ENCODE measurements around the gene FBXO31. TPM values are rescaled to one million over a fixed set of nuclear protein-coding genes. Genes with fewer than 3 reads are reported as not detected.

FBXO31 gene
- total and polyA plus RNA-seq, 2 experiments from 2014 or later = 19.3 to 31.0 TPM

DNA sequence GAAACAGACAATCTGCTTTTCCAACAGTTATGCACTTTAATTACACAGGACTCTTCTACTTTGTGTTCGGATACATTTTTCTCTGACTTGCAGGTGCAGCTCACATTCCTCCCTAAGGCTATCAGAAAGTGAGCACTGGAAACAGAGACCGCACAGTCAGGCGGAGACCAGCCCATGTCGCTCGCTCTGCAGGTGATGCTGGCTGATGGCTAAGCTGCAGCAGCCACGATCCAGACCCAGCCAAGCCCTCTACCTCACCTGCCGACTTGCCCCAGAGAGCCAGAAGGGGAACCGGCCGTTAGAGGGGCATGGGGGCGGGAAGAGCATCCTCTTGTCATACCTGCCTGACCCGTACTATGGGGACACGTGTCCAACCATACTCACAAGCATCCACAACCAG is 42.4 kb upstream of the FBXO31 start:
- H3K4me3 ChIP-seq = no peak overlapping the region
- peaks cover 61% of the 10 kb centered on the region for H3K79me2 ChIP-seq (ENCODE audit: insufficient read depth)
- in situ Hi-C loops (cut with MboI) = loop anchor here (10.0 kb wide), 1 partner anchor 119 kb away; no protein-coding TSS in a partner anchor

DNA sequence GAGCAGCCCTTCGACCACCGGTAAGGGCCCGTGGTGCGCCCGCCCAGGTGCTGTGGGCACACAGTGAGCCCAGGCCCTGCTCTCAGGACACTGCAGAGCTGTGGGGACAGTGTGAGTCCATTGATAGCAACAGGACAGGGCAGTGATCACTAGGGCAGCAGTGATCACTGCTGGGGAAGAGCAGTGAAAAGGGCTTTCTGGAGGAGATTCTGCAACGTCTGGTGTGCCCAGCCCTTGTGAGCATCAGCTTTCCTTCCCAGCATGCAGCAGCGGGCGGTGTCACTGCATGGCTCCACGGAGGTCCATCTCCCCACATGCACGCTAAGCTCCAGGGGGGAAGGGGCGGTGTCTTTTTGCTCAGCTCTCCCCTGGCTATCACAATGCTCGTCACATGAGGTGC is 40.7 kb upstream of the FBXO31 start:
- Histone ChIP-seq H2AFZ (no peak overlapping the region), H3K79me2 (ENCODE audit: insufficient read depth) (peaks cover 56% of the 10 kb centered on the region), H4K20me1 (ENCODE audit: insufficient read depth) (no peaks in the 10 kb centered on the region; the same call in 1 of the 2 replicates), H3K9me3 (ENCODE audit: low read depth) (no peaks in the 10 kb centered on the region), H3K9ac (no peak overlapping the region), H3F3A (ENCODE audit: insufficient read depth) (no peaks in the 10 kb centered on the region), H3K36me3 (ENCODE audit: low read depth) (peaks cover 7% of the 10 kb centered on the region; the same call in 1 of the 2 replicates), H3K27ac (no peak overlapping the region), H3K4me2 (ENCODE audit: unreplicated experiment) (no peak overlapping the region), H3K4me3 (no peak overlapping the region), H3K4me1 (ENCODE audit: insufficient read depth) (no peaks in the 10 kb centered on the region), H3K27me3 (replicated peaks; ENCODE audit: insufficient read depth) (no peaks in the 10 kb centered on the region), H3K9me2 (ENCODE audit: insufficient read depth) (no peaks in the 10 kb centered on the region)
- in situ Hi-C loops (cut with MboI) = loop anchor here (10.0 kb wide), 1 partner anchor 121 kb away; no protein-coding TSS in a partner anchor
- no peak for DNase-seq
- no peak for TF ChIP-seq EZH2phosphoT487 (IDR thresholded peaks at IDR 0.05; ENCODE audit: insufficient read depth, low read depth)
- no peak for TF ChIP-seq EZH2 (IDR thresholded peaks at IDR 0.05; ENCODE audit: insufficient read depth, poor library complexity, severe bottlenecking)
- 77% methylated on average over 12 of the region's 12 CpGs for WGBS, 2 experiments (ENCODE audit: low coverage in 1 of 2, low lambda C conversion rate in 2 of 2, missing lambda C conversion rate in 2 of 2)

More for the DNA sequence above, 42.4 kb upstream of the FBXO31 start:
- H3K4me1 ChIP-seq (ENCODE audit: insufficient read depth) = no peaks in the 10 kb centered on the region
- no peaks in the 10 kb centered on the region for H3K9me3 ChIP-seq (ENCODE audit: low read depth)
- no peak overlapping the region for H3K9ac ChIP-seq
- H3F3A ChIP-seq (ENCODE audit: insufficient read depth) = no peaks in the 10 kb centered on the region
- no peaks in the 10 kb centered on the region for H3K27me3 ChIP-seq (replicated peaks; ENCODE audit: insufficient read depth)
- WGBS, 2 experiments (ENCODE audit: low coverage in 1 of 2, low lambda C conversion rate in 2 of 2, missing lambda C conversion rate in 2 of 2) = 93% methylated on average over 12 of the region's 12 CpGs
- no peak overlapping the region for H2AFZ ChIP-seq
- H3K36me3 ChIP-seq (ENCODE audit: low read depth) = peaks cover 7% of the 10 kb centered on the region; the same call in 1 of the 2 replicates
- H3K4me2 ChIP-seq (ENCODE audit: unreplicated experiment) = no peak overlapping the region
- no peak overlapping the region for H3K27ac ChIP-seq
- DNase-seq = no peak
- no peak for TF ChIP-seq EZH2 (IDR thresholded peaks at IDR 0.05; ENCODE audit: insufficient read depth, poor library complexity, severe bottlenecking)
- TF ChIP-seq EZH2phosphoT487 (IDR thresholded peaks at IDR 0.05; ENCODE audit: insufficient read depth, low read depth) = no peak
- H4K20me1 ChIP-seq (ENCODE audit: insufficient read depth) = no peaks in the 10 kb centered on the region; the same call in 1 of the 2 replicates
- H3K9me2 ChIP-seq (ENCODE audit: insufficient read depth) = no peaks in the 10 kb centered on the region

DNA sequence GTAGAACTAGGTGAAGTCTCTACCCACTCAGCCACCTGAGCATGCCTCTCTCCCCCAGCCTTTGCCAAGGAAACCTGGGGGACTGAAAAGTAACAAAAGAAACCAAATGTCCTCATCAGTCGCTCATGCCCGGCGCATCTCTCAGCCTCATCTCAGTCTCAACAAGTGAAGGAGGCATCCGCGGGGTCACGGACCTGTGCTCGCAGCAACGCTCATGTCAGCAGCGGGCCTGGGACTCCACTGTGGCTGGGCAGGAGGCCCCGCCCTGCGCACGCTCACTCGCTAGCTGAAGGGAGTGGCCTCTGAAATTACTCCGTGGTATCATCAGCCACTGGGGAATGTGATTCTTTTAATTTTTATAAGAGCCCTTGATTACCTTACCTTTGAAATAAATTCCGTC is 39.9 kb upstream of the FBXO31 start:
- Histone ChIP-seq H3K27me3 (replicated peaks; ENCODE audit: insufficient read depth) (no peaks in the 10 kb centered on the region), H4K20me1 (ENCODE audit: insufficient read depth) (no peaks in the 10 kb centered on the region; the same call in 1 of the 2 replicates), H3K27ac (no peak overlapping the region), H3K79me2 (ENCODE audit: insufficient read depth) (peaks cover 49% of the 10 kb centered on the region), H3K4me2 (ENCODE audit: unreplicated experiment) (no peak overlapping the region), H3K4me3 (no peak overlapping the region), H2AFZ (no peak overlapping the region), H3F3A (ENCODE audit: insufficient read depth) (no peaks in the 10 kb centered on the region), H3K36me3 (ENCODE audit: low read depth) (peaks cover 7% of the 10 kb centered on the region; the same call in 1 of the 2 replicates), H3K9ac (no peak overlapping the region), H3K9me3 (ENCODE audit: low read depth) (no peaks in the 10 kb centered on the region), H3K9me2 (ENCODE audit: insufficient read depth) (no peaks in the 10 kb centered on the region), H3K4me1 (ENCODE audit: insufficient read depth) (no peaks in the 10 kb centered on the region)
- no peak for TF ChIP-seq EZH2phosphoT487 (IDR thresholded peaks at IDR 0.05; ENCODE audit: insufficient read depth, low read depth)
- no peak for TF ChIP-seq EZH2 (IDR thresholded peaks at IDR 0.05; ENCODE audit: insufficient read depth, poor library complexity, severe bottlenecking)
- 95 to 96% methylated on average over 15 of the region's 15 CpGs for WGBS, 2 experiments (ENCODE audit: low coverage in 1 of 2, low lambda C conversion rate in 2 of 2, missing lambda C conversion rate in 2 of 2)
- in situ Hi-C loops (cut with MboI) = loop anchor here (10.0 kb wide), 1 partner anchor 121 kb away; no protein-coding TSS in a partner anchor
- DNase-seq = no peak

DNA sequence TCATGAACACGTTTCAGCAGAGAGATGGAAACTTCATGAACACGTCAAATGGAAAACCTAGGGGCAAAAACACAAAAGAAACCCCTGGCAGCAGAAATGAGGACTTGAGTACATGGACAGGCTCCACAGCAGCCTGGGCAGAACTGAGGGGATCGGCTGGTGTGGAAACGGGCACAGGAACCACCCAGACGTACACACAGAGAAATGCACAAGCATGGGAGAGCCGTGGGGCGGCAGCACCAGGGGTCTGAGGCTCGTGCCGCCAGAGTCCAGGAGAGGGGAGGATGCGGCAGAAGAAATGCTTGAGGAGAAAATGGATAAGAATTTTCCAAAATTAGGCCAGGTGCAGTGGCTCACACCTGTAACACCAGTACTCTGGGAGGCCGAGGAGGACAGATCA is 38.5 kb upstream of the FBXO31 start:
- Histone ChIP-seq H3F3A (ENCODE audit: insufficient read depth) (no peaks in the 10 kb centered on the region), H2AFZ (no peak overlapping the region), H3K9me3 (ENCODE audit: low read depth) (no peaks in the 10 kb centered on the region), H3K9ac (no peak overlapping the region), H3K36me3 (ENCODE audit: low read depth) (peaks cover 16% of the 10 kb centered on the region), H3K27me3 (replicated peaks; ENCODE audit: insufficient read depth) (no peaks in the 10 kb centered on the region), H3K4me2 (ENCODE audit: unreplicated experiment) (no peak overlapping the region), H4K20me1 (ENCODE audit: insufficient read depth) (no peaks in the 10 kb centered on the region; the same call in 1 of the 2 replicates), H3K9me2 (ENCODE audit: insufficient read depth) (no peaks in the 10 kb centered on the region), H3K79me2 (ENCODE audit: insufficient read depth) (peaks cover 37% of the 10 kb centered on the region), H3K27ac (no peak overlapping the region), H3K4me3 (no peak overlapping the region), H3K4me1 (ENCODE audit: insufficient read depth) (no peaks in the 10 kb centered on the region)
- no peak for DNase-seq
- no peak for TF ChIP-seq EZH2phosphoT487 (IDR thresholded peaks at IDR 0.05; ENCODE audit: insufficient read depth, low read depth)
- no peak for TF ChIP-seq EZH2 (IDR thresholded peaks at IDR 0.05; ENCODE audit: insufficient read depth, poor library complexity, severe bottlenecking)
- in situ Hi-C loops (cut with MboI) = loop anchor here (10.0 kb wide), 1 partner anchor 123 kb away; no protein-coding TSS in a partner anchor
- WGBS, 2 experiments (ENCODE audit: low coverage in 1 of 2, low lambda C conversion rate in 2 of 2, missing lambda C conversion rate in 2 of 2) = 95 to 96% methylated on average over 11 of the region's 11 CpGs
